HG03108 (cell line): ENCODE data around the gene COX4I1.
"Not testable (repeated sequence)": the region's sequence is repeated elsewhere in the genome, so short reads cannot be mapped to it uniquely, and the experiment has no call there.

Source experiments
- ATAC-seq: cut with Tn5 transposase; IDR thresholded peaks from one replicate; pipeline ENCODE4 v1.9.1; 2021; ENCODE audit warnings: moderate library complexity; ENCODE audit not compliant: unreplicated experiment

COX4I1 gene

DNA sequence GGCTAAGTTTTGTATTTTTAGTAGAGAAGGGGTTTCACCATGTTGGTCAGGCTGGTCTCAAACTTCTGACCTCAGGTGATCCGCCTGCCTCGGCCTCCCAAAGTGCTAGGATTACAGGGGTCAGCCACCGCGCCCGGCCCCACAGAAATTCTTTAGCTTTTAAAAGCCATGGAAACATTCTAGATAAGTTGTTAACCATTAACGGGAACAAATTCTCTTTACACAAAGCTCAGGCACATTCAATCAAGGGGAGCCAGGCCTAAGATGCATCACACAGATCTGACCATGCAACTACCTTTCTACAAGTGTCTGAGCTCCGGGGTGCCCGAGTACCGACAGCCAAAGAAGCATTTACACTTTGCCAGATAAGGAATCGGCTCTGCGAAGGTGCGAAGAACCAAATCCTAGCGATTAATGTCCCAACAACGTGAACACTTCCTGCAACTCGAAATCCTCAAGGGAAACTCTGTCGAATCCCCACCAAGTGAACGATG, 1.2 kb upstream of the COX4I1 start:
- ATAC-seq = no peak

- ATAC-seq = peak; percentile 14
Measured at GRCh38 chr16:85798901-85799496, 496 bp upstream of the COX4I1 start.

DNA sequence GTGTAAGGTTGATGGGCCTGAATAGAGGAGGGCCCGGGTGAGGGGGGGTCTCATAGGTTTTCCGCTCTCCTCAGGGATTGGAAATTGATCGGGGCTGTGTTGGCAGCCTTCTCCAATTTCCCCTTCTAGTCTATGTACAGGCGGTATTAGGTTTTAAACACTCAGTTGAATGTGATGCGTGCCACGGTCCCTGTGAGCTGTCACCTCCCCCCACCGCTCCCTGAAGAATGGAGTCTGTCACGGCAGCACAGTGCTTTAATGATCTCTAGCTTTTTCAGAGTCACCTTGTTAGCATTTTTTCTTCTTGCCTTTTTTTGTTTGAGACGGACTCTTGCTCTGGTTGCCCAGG, 800 bp downstream of the COX4I1 start:
- ATAC-seq = no peak

DNA sequence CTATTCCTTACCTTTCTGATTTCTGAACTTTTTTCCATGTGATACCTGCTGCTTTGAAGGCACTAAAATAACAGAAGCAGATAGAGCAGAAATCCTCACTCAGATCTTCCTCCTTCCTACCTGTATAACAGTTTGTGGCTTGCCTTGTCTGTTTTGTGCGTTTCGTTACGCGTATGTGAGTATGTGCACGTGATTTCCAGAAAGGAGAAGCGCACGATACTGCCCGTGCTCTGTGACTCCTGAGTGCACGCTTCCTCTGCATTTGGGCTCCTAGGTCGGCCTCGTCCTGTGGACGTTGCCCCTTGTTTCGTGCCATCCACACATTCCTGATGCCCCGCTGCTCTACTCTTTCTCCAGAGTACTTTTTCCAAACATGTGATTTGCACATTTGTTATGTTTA, 4.1 kb downstream of the COX4I1 start:
- no peak for ATAC-seq

- ATAC-seq = no peak
Measured at GRCh38 chr16:85805442-85806045, 6.0 kb downstream of the COX4I1 start.

GRCh38 chr16:85806539-85806938, 7.0 kb downstream of the COX4I1 start:
- no peak for ATAC-seq

- not testable (repeated sequence) for ATAC-seq
Measured at GRCh38 chr16:85807340-85807739, 7.8 kb downstream of the COX4I1 start.

DNA sequence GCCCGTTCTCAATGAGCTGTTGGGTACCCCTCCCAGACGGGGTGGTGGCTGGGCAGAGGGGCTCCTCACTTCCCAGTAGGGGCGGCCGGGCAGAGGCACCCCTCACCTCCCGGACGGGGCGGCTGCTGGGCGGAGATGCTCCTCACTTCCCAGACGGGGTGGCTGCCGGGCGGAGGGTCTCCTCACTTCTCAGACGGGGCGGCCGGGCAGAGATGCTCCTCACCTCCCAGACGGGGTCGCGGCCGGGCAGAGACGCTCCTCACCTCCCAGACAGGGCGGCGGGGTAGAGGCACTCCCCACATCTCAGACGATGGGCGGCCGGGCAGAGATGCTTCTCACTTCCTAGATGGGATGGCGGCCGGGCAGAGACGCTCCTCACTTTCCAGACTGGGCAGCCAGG, 8.6 kb downstream of the COX4I1 start:
- not testable (repeated sequence) for ATAC-seq

GRCh38 chr16:85808926-85809325, 9.4 kb downstream of the COX4I1 start:
- ATAC-seq = no peak

- no peak for ATAC-seq
Measured at GRCh38 chr16:85809645-85810044, 10.2 kb downstream of the COX4I1 start.

- ATAC-seq = no peak
Measured at GRCh38 chr16:85810097-85810741, 10.7 kb downstream of the COX4I1 start.

DNA sequence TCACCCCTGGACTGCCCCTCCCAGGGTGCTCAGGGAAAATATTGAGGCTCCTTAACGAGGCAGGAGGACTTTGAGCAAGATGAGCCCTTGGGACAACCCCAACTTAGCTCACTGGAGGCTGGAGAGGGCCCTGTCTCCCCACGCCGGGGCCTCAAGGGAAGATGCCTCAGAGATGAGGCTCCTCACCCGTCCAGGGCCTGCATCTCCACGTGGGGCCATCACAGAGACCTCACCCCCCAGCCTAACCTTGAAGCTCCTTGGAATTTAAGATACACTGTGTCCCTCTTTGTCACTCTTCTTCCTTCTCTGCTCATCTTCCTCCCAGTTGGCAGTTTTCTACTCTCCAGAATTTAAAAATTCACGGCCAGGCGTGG, 11.2 kb downstream of the COX4I1 start:
- ATAC-seq = no peak

GRCh38 chr16:85812031-85812807, 12.7 kb downstream of the COX4I1 start:
- no peak for ATAC-seq

GRCh38 chr16:85812811-85813700, 13.6 kb downstream of the COX4I1 start:
- no peak for ATAC-seq

DNA sequence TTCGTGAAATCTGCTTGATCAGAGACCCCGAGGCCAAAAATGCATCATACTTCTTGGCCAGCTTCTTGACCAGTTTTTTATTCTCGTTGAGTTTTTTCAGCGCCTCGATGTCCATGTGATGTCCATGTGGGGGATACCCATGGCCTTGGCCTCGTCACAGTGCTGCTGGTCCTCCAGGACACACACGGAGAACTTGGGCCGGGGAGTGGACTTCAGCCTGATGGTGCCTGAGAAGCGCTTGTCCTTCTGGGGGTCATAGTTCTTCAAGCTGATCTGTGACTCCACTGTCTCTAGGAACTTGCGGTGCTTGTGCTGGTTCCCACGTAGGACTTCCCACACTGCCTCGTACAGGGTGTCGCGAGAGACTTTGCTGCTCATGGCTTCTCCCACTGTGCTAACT, 16.7 kb downstream of the COX4I1 start:
- ATAC-seq = no peak

DNA sequence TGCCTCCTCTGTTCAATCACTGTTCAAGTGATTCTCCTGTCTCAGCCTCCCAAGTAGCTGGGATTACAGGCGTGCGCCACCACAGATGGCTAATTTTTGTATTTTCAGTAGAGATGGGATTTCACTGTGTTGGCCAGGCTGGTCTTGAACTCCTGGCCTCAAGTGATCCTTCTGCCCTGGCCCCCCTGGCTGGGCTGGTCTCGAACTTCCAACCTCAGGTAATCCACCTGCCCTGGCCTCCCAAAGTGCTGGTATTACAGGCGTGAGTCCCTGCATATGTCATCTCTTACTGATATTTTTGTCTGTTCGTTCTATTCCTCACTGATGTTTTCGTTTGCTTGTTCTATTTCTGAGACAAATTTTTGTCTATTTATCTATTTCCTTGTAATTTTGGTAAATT, 17.7 kb downstream of the COX4I1 start:
- ATAC-seq = not testable (repeated sequence)

- no peak for ATAC-seq
Measured at GRCh38 chr16:85819245-85819644, 19.8 kb downstream of the COX4I1 start.

DNA sequence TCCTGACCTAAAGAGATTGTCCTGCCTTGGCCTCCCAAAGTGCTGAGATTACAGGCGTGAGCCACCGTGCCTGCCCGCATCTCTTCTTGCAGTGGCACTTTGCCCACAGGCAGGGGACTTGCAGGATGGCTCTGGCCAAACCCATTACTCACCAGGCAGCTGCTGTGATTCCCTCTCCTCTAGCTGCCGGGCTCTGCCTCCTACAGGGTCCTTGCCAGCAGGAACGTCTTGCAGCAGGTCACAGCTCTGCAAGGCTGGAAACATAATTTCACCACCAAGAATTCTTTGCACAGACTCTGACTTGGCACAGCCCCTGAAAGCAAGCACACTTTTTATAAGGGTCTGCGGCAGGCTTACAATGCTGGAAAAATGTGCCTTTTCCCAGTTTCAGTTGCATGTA, 20.3 kb downstream of the COX4I1 start:
- ATAC-seq = no peak

GRCh38 chr16:85820604-85821372, 21.3 kb downstream of the COX4I1 start:
- ATAC-seq = no peak
